ENCODE measurements around the gene HPCAL1. TPM values are rescaled to one million over a fixed set of nuclear protein-coding genes. Genes with fewer than 3 reads are reported as not detected.
"Not testable (repeated sequence)": the region's sequence is repeated elsewhere in the genome, so short reads cannot be mapped to it uniquely, and the experiment has no call there.

Gene HPCAL1
- total RNA-seq, 4 donors from 2014 or later: 34.5 to 54.2 (median 41.3) TPM

DNA sequence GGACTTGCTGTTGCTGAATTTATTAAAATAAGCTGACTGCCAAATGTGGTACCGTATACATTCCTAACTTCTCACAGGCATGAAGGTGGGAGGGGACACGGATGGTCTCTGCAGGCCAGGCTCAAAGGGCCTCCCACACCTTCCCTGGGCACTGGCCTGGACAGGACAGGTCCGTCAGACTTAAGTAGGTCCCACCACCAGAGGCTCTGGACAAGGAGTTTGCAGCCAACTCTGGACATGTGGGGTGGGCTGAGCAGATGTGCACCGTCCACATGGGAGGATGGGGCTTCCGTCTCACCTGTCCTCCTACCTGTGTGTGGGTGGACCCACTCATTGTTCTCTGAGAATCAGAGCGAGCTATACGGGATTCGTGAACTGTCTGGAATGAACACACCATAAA lies 137.3 kb downstream of the HPCAL1 start:
- no peaks in the 10 kb centered on the region for H3K27me3 ChIP-seq
- H3K36me3 ChIP-seq: peaks cover 39 to 58% (median 57%) of the 10 kb centered on the region in 4 donors
- H3K4me3 ChIP-seq: no peak overlapping the region
- H3K27ac ChIP-seq (replicated peaks in 1 of 4): peak overlapping the region in 1 of 4 donors; percentile 30
- 73% methylated on average over 7 of the region's 8 CpGs for WGBS
- intact Hi-C loops (cut with DNase I): loop anchor here (10.0 kb wide), 2 partner anchors 225 to 485 kb away; partner anchors contain the start of gene GRHL1
- no peak for TF ChIP-seq POLR2AphosphoS5 (IDR thresholded peaks at IDR 0.05)
- no peak for TF ChIP-seq CTCF (IDR thresholded peaks at IDR 0.05)
- no peak for TF ChIP-seq EP300 (IDR thresholded peaks at IDR 0.05)
- no peak for TF ChIP-seq POLR2A (IDR thresholded peaks at IDR 0.05; ENCODE audit: low read depth)
- no peaks in the 10 kb centered on the region for H3K9me3 ChIP-seq
- no peak for DNase-seq (ENCODE audit: extremely low spot score)
- peaks cover 1 to 24% (median 17%) of the 10 kb centered on the region in 4 donors for H3K4me1 ChIP-seq

GRCh38 chr2:10440736-10441135 lies 138.0 kb downstream of the HPCAL1 start:
- no peak overlapping the region for H3K4me3 ChIP-seq
- H3K27me3 ChIP-seq: no peaks in the 10 kb centered on the region
- WGBS: 87% methylated on average over 6 of the region's 6 CpGs
- DNase-seq (ENCODE audit: extremely low spot score): no peak
- TF ChIP-seq CTCF (IDR thresholded peaks at IDR 0.05) (no peak), POLR2AphosphoS5 (IDR thresholded peaks at IDR 0.05) (no peak), POLR2A (IDR thresholded peaks at IDR 0.05; ENCODE audit: low read depth) (no peak), EP300 (IDR thresholded peaks at IDR 0.05) (no peak)
- H3K27ac ChIP-seq (replicated peaks in 1 of 4): no peak overlapping the region
- no peaks in the 10 kb centered on the region for H3K9me3 ChIP-seq
- intact Hi-C loops (cut with DNase I): loop anchor here (10.0 kb wide), 2 partner anchors 224 to 486 kb away; partner anchors contain the start of gene GRHL1
- peaks cover 7 to 28% (median 24%) of the 10 kb centered on the region in 4 donors for H3K4me1 ChIP-seq
- peaks cover 39 to 59% (median 57%) of the 10 kb centered on the region in 4 donors for H3K36me3 ChIP-seq

DNA sequence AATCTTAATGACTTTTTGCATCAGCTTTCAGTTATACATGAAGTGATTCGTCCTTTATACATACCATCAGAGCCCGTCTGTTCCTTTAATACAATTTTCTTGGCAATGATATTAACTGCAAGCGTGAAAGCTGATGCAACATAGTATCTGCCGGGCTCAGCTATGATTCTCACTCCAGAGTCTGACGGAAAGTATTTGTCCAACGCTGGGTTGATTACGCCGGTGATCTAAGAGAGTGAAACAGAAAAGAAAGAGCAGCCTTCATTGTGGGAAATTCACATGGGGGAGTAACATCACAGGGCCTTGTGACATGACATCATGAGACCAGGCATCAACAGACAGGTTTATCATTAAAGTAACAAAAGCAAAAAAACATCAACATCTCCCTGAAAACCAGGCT lies 139.2 kb downstream of the HPCAL1 start:
- Histone ChIP-seq H3K27me3 (no peaks in the 10 kb centered on the region), H3K4me1 (peaks cover 16 to 40% (median 36%) of the 10 kb centered on the region in 4 donors), H3K36me3 (peaks cover 39 to 59% (median 57%) of the 10 kb centered on the region in 4 donors), H3K9me3 (no peaks in the 10 kb centered on the region), H3K27ac (replicated peaks in 1 of 4) (no peak overlapping the region), H3K4me3 (no peak overlapping the region)
- 89% methylated on average over 8 of the region's 8 CpGs for WGBS
- DNase-seq (ENCODE audit: extremely low spot score): no peak
- intact Hi-C loops (cut with DNase I): loop anchor here (10.0 kb wide), 2 partner anchors 223 to 487 kb away; partner anchors contain the start of gene GRHL1
- no peak for TF ChIP-seq POLR2A (IDR thresholded peaks at IDR 0.05; ENCODE audit: low read depth)
- no peak for TF ChIP-seq EP300 (IDR thresholded peaks at IDR 0.05)
- TF ChIP-seq POLR2AphosphoS5 (IDR thresholded peaks at IDR 0.05): no peak
- no peak for TF ChIP-seq CTCF (IDR thresholded peaks at IDR 0.05)

GRCh38 chr2:10442469-10443126 lies 139.9 kb downstream of the HPCAL1 start:
- 92% methylated on average over 2 of the region's 2 CpGs for WGBS
- peaks cover 22 to 47% (median 42%) of the 10 kb centered on the region in 4 donors for H3K4me1 ChIP-seq
- intact Hi-C loops (cut with DNase I): loop anchor here (10.0 kb wide), 2 partner anchors 222 to 488 kb away; partner anchors contain the start of gene GRHL1

DNA sequence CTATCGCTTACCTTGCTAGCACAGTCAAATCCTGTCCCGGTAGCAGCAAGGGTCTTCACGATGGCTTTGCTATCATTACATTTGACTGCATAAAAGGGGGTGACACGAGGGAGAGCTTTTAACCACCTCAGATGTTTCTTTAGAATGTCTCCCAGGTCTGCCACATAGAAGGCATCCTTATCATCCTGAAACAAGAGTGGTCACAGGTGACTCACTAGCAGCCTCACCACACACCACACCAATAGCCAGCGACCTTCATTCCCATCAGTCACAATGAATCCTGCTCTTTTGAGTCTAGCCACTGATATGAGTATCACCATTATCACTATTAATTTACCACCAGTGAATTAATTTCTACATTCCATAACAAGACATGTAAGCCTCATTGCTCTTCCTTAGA lies 141.8 kb downstream of the HPCAL1 start:
- peaks cover 39 to 56% (median 52%) of the 10 kb centered on the region in 4 donors for H3K36me3 ChIP-seq
- peak overlapping the region in 3 of 4 donors; percentile 5 to 92 (median 37) for H3K27ac ChIP-seq (replicated peaks in 1 of 4)
- H3K27me3 ChIP-seq: no peaks in the 10 kb centered on the region
- intact Hi-C loops (cut with DNase I): loop anchor here (10.0 kb wide), 2 partner anchors 220 to 490 kb away; partner anchors contain the start of gene GRHL1
- no peak for TF ChIP-seq CTCF (IDR thresholded peaks at IDR 0.05)
- no peak for TF ChIP-seq EP300 (IDR thresholded peaks at IDR 0.05)
- no peak for TF ChIP-seq POLR2A (IDR thresholded peaks at IDR 0.05; ENCODE audit: low read depth)
- TF ChIP-seq POLR2AphosphoS5 (IDR thresholded peaks at IDR 0.05): no peak
- peaks cover 32 to 51% (median 50%) of the 10 kb centered on the region in 4 donors for H3K4me1 ChIP-seq
- no peak overlapping the region for H3K4me3 ChIP-seq
- DNase-seq (ENCODE audit: extremely low spot score): no peak
- WGBS: 88% methylated on average over 5 of the region's 5 CpGs
- H3K9me3 ChIP-seq: no peaks in the 10 kb centered on the region

More at GRCh38 chr2:10442469-10443126, 139.9 kb downstream of the HPCAL1 start:
- H3K27ac ChIP-seq (replicated peaks in 1 of 4); DNase-seq (ENCODE audit: extremely low spot score); H3K27me3 ChIP-seq; H3K4me3 ChIP-seq; H3K9me3 ChIP-seq: not testable (repeated sequence)
- peaks cover 39 to 59% (median 57%) of the 10 kb centered on the region in 4 donors for H3K36me3 ChIP-seq
